ENCODE results near the gene EYA3.
A peak's percentile ranks its signal among the peaks of the same experiment; 100 is the strongest.

Gene EYA3

GRCh38 chr1:28115267-28115666, 26.9 kb upstream of the EYA3 start:
- in situ Hi-C loops (cut with HindIII; ENCODE audit: low pct_ligation_motif_present, low pct_unique_long_range_greater_than_20kb, low sequenced_read_pairs): no loop called here
- no peak for DNase-seq

DNA sequence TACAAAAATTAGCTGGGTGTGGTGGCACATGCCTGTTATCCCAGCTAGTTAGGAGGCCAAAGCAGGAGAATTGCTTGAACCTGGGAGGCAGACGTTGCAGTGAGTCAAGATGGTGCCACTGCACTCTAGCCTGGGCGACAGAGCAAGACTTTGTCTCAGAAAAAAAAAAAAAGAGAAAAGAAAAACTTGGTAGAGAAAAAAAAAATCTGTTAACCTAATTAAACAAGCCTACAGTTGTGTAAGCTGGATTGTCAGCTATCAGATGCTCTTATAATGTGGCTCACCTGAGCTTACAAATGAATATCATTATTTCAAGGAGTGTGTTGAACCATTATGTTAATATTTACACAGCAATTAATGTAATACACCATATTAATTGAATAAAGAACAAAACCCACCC, 26.4 kb upstream of the EYA3 start:
- no peak for DNase-seq
- in situ Hi-C loops (cut with HindIII; ENCODE audit: low pct_ligation_motif_present, low pct_unique_long_range_greater_than_20kb, low sequenced_read_pairs): no loop called here

- DNase-seq: no peak
- in situ Hi-C loops (cut with HindIII; ENCODE audit: low pct_ligation_motif_present, low pct_unique_long_range_greater_than_20kb, low sequenced_read_pairs): no loop called here
These were observed 24.8 kb upstream of the EYA3 start for GRCh38 chr1:28113242-28113572.

- in situ Hi-C loops (cut with HindIII; ENCODE audit: low pct_ligation_motif_present, low pct_unique_long_range_greater_than_20kb, low sequenced_read_pairs): no loop called here
- DNase-seq: peak; percentile 71
These were observed 24.2 kb upstream of the EYA3 start for GRCh38 chr1:28112388-28113241.

DNA sequence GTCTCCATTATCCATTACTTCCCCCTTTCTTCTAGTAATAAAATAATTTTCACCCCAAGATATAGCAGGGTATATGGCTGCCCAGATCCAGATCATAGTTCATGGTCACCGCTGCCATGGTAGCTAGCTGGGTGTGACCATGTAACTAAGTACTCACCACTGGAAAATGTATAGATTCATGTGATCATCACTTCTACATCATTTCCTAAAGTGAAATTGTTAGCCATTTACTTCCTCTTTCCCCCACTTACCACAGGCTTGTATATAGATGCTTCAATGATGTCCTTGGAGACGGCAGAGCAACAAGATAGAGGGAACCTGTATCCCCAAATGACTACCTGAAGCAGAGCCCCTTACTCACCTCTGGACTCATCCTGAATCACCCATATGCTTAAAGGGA, 22.7 kb upstream of the EYA3 start:
- no peak for DNase-seq
- in situ Hi-C loops (cut with HindIII; ENCODE audit: low pct_ligation_motif_present, low pct_unique_long_range_greater_than_20kb, low sequenced_read_pairs): no loop called here

DNA sequence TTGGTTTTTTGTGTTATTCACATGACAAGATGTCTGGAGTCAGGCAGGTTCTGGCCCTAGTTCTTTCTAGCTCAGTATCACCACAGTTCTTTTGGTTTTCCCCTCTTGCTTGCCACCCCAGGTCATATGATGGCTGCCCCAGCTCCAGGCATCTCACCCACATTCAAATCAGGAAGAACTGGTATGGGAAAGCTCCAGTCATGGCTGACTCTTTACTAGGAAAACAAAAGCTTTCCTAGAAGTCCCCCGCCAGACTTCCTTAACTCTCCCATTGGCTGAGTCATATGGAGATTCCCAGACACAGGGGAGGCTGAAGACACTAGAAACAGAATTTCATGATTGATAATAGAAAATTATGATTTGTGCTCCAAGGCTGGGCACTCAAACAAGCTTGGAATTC, 22.1 kb upstream of the EYA3 start:
- in situ Hi-C loops (cut with HindIII; ENCODE audit: low pct_ligation_motif_present, low pct_unique_long_range_greater_than_20kb, low sequenced_read_pairs): no loop called here

GRCh38 chr1:28109639-28110038, 21.2 kb upstream of the EYA3 start:
- in situ Hi-C loops (cut with HindIII; ENCODE audit: low pct_ligation_motif_present, low pct_unique_long_range_greater_than_20kb, low sequenced_read_pairs): no loop called here
- DNase-seq: no peak

More for the DNA sequence above, 22.1 kb upstream of the EYA3 start:
- DNase-seq: no peak

DNA sequence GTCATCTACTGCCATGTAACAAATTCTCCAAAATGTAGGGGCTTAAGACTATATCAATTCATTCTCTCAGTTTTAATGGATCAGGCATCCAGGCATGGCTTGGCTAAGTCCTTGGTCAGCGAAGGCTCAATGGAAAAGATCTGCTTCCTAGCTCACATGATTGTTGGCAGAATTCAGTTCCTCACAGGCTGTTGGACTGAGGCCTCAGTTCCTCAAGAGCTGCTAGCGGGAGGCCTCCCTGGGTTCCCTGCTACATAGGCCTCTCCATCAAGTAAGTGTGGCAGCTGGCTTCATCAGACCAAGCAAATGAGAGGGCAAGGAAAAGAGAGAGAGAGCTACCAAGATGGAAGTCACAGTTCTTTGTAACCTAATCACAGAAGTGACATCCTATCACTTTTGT, 19.6 kb upstream of the EYA3 start:
- no peak for DNase-seq
- in situ Hi-C loops (cut with HindIII; ENCODE audit: low pct_ligation_motif_present, low pct_unique_long_range_greater_than_20kb, low sequenced_read_pairs): no loop called here

GRCh38 chr1:28104866-28105467, 16.6 kb upstream of the EYA3 start:
- DNase-seq: peak; percentile 67
- in situ Hi-C loops (cut with HindIII; ENCODE audit: low pct_ligation_motif_present, low pct_unique_long_range_greater_than_20kb, low sequenced_read_pairs): no loop called here

GRCh38 chr1:28102189-28102588, 13.8 kb upstream of the EYA3 start:
- DNase-seq: no peak
- in situ Hi-C loops (cut with HindIII; ENCODE audit: low pct_ligation_motif_present, low pct_unique_long_range_greater_than_20kb, low sequenced_read_pairs): no loop called here

DNA sequence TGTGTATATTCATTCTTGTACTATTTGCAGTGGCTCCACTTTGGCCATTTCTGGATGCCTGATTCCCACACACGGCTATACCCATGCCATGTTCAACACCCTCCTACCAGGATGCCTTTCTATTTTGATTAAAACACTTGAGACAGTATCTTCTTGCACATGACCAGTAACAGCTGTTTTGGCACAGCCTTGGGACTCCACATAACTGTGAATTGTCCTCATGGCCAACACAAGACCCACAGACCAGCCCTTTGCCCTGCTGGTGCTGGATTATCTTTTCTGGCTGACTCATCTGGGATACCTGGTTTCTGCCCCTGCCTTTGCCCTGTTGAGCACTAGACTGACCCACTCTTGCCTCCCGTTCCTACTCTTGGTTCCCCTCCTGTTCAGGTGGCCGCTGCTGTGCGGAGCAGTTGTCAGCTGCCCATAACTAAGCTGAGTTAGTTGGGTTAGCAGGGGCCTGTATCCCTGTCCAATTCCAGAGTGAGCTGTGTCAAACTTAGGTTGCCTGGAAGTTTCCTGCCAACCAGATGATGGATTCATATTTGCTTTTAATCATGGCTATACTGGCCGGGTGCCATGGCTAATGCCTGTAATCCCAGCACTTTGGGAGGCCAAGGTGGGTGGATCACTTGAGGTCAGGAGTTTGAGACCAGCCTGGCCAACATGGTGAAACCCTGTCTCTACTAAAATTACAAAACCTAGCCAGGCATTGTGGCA, 10.8 kb upstream of the EYA3 start:
- in situ Hi-C loops (cut with HindIII; ENCODE audit: low pct_ligation_motif_present, low pct_unique_long_range_greater_than_20kb, low sequenced_read_pairs): no loop called here

GRCh38 chr1:28097100-28097472, 8.7 kb upstream of the EYA3 start:
- in situ Hi-C loops (cut with HindIII; ENCODE audit: low pct_ligation_motif_present, low pct_unique_long_range_greater_than_20kb, low sequenced_read_pairs): no loop called here

More for the DNA sequence above, 10.8 kb upstream of the EYA3 start:
- DNase-seq: no peak

GRCh38 chr1:28096210-28097099, 8.0 kb upstream of the EYA3 start:
- in situ Hi-C loops (cut with HindIII; ENCODE audit: low pct_ligation_motif_present, low pct_unique_long_range_greater_than_20kb, low sequenced_read_pairs): no loop called here
- DNase-seq: no peak

More at GRCh38 chr1:28097100-28097472, 8.7 kb upstream of the EYA3 start:
- DNase-seq: no peak

DNA sequence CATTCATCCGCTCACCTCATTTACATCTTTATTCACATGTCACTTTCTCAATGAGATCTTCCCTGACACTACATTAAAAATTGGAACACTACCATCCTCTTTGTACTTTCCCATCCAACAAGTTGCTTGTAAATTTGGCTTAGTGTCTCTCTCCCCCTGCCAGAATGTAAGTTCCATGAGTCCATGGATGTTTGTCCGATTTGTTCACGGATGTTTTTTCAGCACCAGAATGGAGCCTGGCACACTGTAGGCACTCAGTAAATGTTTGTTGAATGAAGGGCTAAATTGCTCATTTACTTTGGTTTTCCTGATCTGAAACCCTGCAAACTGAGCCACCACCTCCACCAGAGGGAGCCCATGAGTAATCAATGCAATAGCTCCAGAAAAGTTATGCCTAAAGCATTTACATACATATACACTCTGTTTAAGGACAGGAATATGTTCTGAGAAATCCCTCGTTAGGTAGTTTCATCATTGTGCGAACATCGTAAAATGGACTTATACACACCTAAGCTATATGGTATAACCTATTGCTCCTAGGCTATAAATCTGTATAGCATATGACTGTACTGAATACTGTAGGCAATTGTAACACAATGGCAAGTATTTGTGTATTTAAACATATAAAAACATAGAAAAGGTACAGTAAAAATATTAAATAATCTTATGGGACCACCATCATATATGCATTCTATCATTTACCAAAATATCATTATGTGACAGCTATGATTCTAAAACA, 2.8 kb upstream of the EYA3 start:
- in situ Hi-C loops (cut with HindIII; ENCODE audit: low pct_ligation_motif_present, low pct_unique_long_range_greater_than_20kb, low sequenced_read_pairs): no loop called here
- DNase-seq: peak; percentile 65

DNA sequence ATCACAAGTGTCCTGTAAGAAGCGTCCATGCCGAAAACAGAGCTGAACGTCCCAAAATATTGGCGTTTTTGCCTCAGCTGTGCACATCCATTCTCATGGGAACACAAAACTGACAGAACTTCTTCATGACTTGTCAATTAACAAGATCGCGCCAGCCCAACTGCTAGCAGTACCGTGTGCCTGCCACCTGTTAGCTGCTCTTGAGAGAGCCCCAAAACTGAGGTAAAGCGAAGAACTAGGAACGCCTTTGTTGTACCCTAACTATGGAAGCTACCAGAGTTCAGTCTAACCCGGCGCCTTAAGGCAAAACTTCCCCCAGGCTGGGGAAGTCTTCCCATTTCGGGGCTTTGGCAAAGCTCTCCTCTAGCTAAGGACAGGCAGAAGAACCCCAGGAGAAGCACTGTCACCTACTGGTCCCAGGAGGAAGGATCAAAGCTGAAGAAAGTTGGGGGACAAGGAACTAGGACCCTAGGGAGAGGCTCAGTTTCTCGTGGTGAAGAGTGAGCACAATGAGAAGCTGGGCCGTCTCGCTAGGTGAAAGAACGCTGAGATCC, 719 bp downstream of the EYA3 start:
- peak; percentile 19 for DNase-seq
- in situ Hi-C loops (cut with HindIII; ENCODE audit: low pct_ligation_motif_present, low pct_unique_long_range_greater_than_20kb, low sequenced_read_pairs): no loop called here

DNA sequence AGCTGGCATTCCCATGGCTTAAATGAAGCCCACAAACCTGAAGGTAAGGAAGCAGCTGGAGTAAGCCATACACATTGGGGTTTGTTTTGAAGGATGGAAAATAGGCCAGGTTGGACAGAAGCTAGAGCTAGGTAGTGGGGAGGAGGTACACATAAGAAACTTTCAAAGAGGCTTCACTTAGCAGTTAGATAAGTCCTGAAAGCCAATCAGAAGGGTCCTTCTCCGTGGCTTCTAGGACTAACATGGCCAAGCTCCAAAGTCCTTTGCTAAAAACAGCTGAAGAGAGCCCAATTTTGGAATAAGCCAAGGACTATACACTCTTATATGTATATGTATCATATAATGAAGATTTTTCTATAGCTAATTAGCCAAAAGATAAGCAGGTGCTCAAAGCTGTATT, 1.8 kb downstream of the EYA3 start:
- DNase-seq: no peak
- in situ Hi-C loops (cut with HindIII; ENCODE audit: low pct_ligation_motif_present, low pct_unique_long_range_greater_than_20kb, low sequenced_read_pairs): no loop called here

- no peak for DNase-seq
- in situ Hi-C loops (cut with HindIII; ENCODE audit: low pct_ligation_motif_present, low pct_unique_long_range_greater_than_20kb, low sequenced_read_pairs): no loop called here
These were observed 3.3 kb downstream of the EYA3 start for GRCh38 chr1:28085129-28085528.

- DNase-seq: no peak
- in situ Hi-C loops (cut with HindIII; ENCODE audit: low pct_ligation_motif_present, low pct_unique_long_range_greater_than_20kb, low sequenced_read_pairs): no loop called here
These were observed 4.5 kb downstream of the EYA3 start for GRCh38 chr1:28083876-28084275.

All from ACHN (cell line).